ENCODE measurements around the gene TGFB1I1. TPM values are rescaled to one million over a fixed set of nuclear protein-coding genes. Genes with fewer than 3 reads are reported as not detected.

Gene TGFB1I1
- total and polyA plus RNA-seq, 7 donors, result 4.5 to 11.5 (median 8.3) TPM

- peaks cover 15% of the 10 kb centered on the region for H3K4me1 ChIP-seq
- intact Hi-C loops (cut with DNase I), result loop anchor here in 1 of 2 donors (10.0 kb wide), 2 partner anchors 240 to 400 kb away; no protein-coding TSS in a partner anchor
- no peak for ATAC-seq
- no peak overlapping the region for H3K27ac ChIP-seq
- 91 to 95% (median 94%) methylated on average over 13 to 17 of the region's 17 CpGs for WGBS, 3 donors
- H3K27me3 ChIP-seq (ENCODE audit: insufficient read depth in 3 of 3, low read length in 2 of 3), result no peaks in the 10 kb centered on the region
- TF ChIP-seq, protein P1, sequence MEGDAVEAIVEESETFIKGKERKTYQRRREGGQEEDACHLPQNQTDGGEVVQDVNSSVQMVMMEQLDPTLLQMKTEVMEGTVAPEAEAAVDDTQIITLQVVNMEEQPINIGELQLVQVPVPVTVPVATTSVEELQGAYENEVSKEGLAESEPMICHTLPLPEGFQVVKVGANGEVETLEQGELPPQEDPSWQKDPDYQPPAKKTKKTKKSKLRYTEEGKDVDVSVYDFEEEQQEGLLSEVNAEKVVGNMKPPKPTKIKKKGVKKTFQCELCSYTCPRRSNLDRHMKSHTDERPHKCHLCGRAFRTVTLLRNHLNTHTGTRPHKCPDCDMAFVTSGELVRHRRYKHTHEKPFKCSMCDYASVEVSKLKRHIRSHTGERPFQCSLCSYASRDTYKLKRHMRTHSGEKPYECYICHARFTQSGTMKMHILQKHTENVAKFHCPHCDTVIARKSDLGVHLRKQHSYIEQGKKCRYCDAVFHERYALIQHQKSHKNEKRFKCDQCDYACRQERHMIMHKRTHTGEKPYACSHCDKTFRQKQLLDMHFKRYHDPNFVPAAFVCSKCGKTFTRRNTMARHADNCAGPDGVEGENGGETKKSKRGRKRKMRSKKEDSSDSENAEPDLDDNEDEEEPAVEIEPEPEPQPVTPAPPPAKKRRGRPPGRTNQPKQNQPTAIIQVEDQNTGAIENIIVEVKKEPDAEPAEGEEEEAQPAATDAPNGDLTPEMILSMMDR (IDR thresholded peaks at IDR 0.05), result no peak
- H3K9me3 ChIP-seq, result no peaks in the 10 kb centered on the region
- DNase-seq, result peak in 1 of 2 donors; percentile 37
- no peak overlapping the region for H3K4me3 ChIP-seq
- H3K36me3 ChIP-seq (ENCODE audit: insufficient read depth in 1 of 2, low read depth in 1 of 2), result peaks cover 6 to 68% of the 10 kb centered on the region in 2 donors
Observed at GRCh38 chr16:31464781-31465260, 7.1 kb upstream of the TGFB1I1 start.

DNA sequence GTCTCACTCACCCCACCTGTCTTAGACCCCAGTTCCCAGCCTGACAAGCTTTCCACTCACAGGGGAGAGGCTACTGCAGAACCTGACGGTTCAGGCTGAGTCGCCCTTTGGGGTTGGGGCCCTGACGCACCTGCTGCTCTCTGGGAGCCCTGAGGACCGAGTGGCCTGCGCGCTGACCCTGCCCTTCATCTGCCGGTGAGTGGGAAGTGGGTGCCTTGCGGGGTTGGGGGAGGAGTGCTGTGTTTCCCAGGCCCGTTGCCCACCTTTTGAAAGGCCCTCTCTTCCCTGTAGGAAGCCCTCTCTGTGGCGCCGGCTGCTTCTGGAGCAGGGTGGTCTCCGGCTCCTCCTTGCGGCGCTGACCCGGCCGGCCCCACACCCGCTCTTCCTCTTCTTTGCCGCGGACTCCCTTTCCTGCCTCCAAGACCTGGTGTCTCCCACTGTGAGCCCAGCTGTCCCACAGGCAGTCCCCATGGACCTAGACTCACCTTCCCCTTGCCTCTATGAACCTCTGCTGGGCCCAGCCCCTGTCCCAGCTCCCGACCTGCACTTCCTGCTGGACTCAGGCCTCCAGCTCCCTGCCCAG lies 6.1 kb upstream of the TGFB1I1 start:
- peak in 1 of 2 donors; percentile 48 for DNase-seq
- no peak overlapping the region for H3K27ac ChIP-seq
- no peaks in the 10 kb centered on the region for H3K9me3 ChIP-seq
- ATAC-seq, result no peak
- peaks cover 6% of the 10 kb centered on the region for H3K4me1 ChIP-seq
- intact Hi-C loops (cut with DNase I), result loop anchor here in 1 of 2 donors (10.0 kb wide), 2 partner anchors 239 to 399 kb away; no protein-coding TSS in a partner anchor
- no peaks in the 10 kb centered on the region for H3K27me3 ChIP-seq (ENCODE audit: insufficient read depth in 3 of 3, low read length in 2 of 3)
- H3K4me3 ChIP-seq, result no peak overlapping the region
- TF ChIP-seq, protein P1 (IDR thresholded peaks at IDR 0.05), result no peak
- WGBS, 3 donors, result 91 to 93% (median 92%) methylated on average over 17 to 20 of the region's 20 CpGs
- peaks cover 6 to 66% of the 10 kb centered on the region in 2 donors for H3K36me3 ChIP-seq (ENCODE audit: insufficient read depth in 1 of 2, low read depth in 1 of 2)

DNA sequence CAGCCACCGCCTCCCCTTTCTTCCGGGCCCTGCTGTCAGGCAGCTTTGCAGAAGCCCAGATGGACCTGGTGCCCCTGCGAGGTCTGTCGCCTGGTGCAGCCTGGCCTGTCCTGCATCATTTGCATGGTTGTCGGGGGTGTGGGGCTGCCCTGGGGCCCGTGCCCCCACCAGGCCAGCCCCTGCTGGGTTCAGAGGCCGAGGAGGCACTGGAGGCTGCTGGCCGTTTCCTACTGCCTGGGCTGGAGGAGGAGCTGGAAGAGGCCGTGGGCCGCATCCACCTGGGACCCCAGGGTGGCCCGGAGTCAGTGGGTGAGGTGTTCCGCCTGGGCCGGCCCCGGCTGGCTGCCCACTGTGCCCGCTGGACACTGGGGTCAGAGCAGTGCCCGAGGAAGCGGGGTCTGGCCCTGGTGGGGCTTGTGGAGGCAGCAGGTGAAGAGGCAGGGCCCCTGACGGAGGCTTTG lies 5.5 kb upstream of the TGFB1I1 start:
- whole genome bisulfite sequencing, 3 donors, result 93 to 96% (median 94%) methylated on average over 16 to 18 of the region's 18 CpGs
- DNase-seq, result peak in 1 of 2 donors; percentile 44
- intact Hi-C loops (cut with DNase I), result loop anchor here in 1 of 2 donors (10.0 kb wide), 2 partner anchors 238 to 398 kb away; no protein-coding TSS in a partner anchor

GRCh38 chr16:31467151-31467773 lies 4.7 kb upstream of the TGFB1I1 start:
- Histone ChIP-seq H3K4me1 (peaks cover 7% of the 10 kb centered on the region), H3K36me3 (ENCODE audit: insufficient read depth in 1 of 2, low read depth in 1 of 2) (peaks cover 5 to 52% of the 10 kb centered on the region in 2 donors), H3K9me3 (no peaks in the 10 kb centered on the region), H3K27me3 (ENCODE audit: insufficient read depth in 3 of 3, low read length in 2 of 3) (no peaks in the 10 kb centered on the region), H3K27ac (no peak overlapping the region), H3K4me3 (no peak overlapping the region)
- 81 to 83% (median 81%) methylated on average over 5 of the region's 5 CpGs for WGBS, 3 donors
- intact Hi-C loops (cut with DNase I), result loop anchor here in 1 of 2 donors (10.0 kb wide), 2 partner anchors 238 to 398 kb away; no protein-coding TSS in a partner anchor
- TF ChIP-seq, protein P1 (IDR thresholded peaks at IDR 0.05), result no peak
- ATAC-seq (no peak), DNase-seq (peak in 1 of 2 donors; percentile 12)

More for the DNA sequence above, 5.5 kb upstream of the TGFB1I1 start:
- ATAC-seq, result peak in 1 of 4 donors; percentile 6
- Histone ChIP-seq H3K27ac (no peak overlapping the region), H3K36me3 (ENCODE audit: insufficient read depth in 1 of 2, low read depth in 1 of 2) (peaks cover 6 to 60% of the 10 kb centered on the region in 2 donors), H3K27me3 (ENCODE audit: insufficient read depth in 3 of 3, low read length in 2 of 3) (no peaks in the 10 kb centered on the region), H3K4me3 (no peak overlapping the region), H3K4me1 (peaks cover 5% of the 10 kb centered on the region), H3K9me3 (no peaks in the 10 kb centered on the region)
- TF ChIP-seq, protein P1 (IDR thresholded peaks at IDR 0.05), result no peak

Measured in psoas muscle (tissue), 8 donors.